SU-DHL-6 (cell line): Measurements from ENCODE around the gene JPH3.

Experiments used
- H2AFZ ChIP-seq: fragments of 200-600 bp; sonication (generic); 2 replicates; pipeline ENCODE4 v1.6.1; 2014; ENCODE audit warnings: low read depth, mild to moderate bottlenecking, moderate library complexity, mixed read lengths, antibody characterized with exemption, low read length; ENCODE audit not compliant: severe bottlenecking
- H3F3A ChIP-seq: fragments of 200-600 bp; shearing (Covaris generic); 2 replicates; pipeline ENCODE4 v1.6.0; 2016; ENCODE audit warnings: antibody characterized with exemption, mild to moderate bottlenecking; ENCODE audit not compliant: insufficient read depth
- H3K27ac ChIP-seq: fragments of 200-600 bp; sonication (generic); 2 replicates; pipeline ENCODE4 v1.5.1; 2016; ENCODE audit warnings: low read depth, mild to moderate bottlenecking, low read length, moderate library complexity, mixed read lengths
- H3K27me3 ChIP-seq: fragments of 200-600 bp; sonication (generic), shearing (Covaris generic); 2 replicates; pipeline ENCODE4 v1.6.0; 2014; ENCODE audit warnings: mild to moderate bottlenecking, low read length
- H3K36me3 ChIP-seq: fragments of 200-600 bp; sonication (generic); 2 replicates; pipeline ENCODE4 v1.6.1; 2014; ENCODE audit warnings: mild to moderate bottlenecking, low read length, mixed read lengths
- H3K4me2 ChIP-seq: fragments of 300-600, 200-600 bp; shearing (Covaris generic), sonication (generic); 2 replicates; pipeline ENCODE4 v1.6.0; 2014; ENCODE audit warnings: low read length, low read depth, mild to moderate bottlenecking; ENCODE audit not compliant: poor library complexity, severe bottlenecking
- H3K4me3 ChIP-seq: fragments of 200-600 bp; sonication (generic); 2 replicates; pipeline ENCODE4 v1.5.1; 2014; ENCODE audit warnings: antibody characterized with exemption, low read length, mild to moderate bottlenecking, mixed read lengths; ENCODE audit not compliant: insufficient read depth, poor library complexity, severe bottlenecking
- H3K79me2 ChIP-seq: fragments of 200-600 bp; sonication (generic); 2 replicates; pipeline ENCODE4 v1.6.1; 2014; ENCODE audit warnings: mild to moderate bottlenecking, low read length, moderate library complexity; ENCODE audit not compliant: insufficient read depth
- H3K9ac ChIP-seq: fragments of 200-600 bp; sonication (generic); 2 replicates; pipeline ENCODE4 v1.7.0; 2014; ENCODE audit warnings: mild to moderate bottlenecking, low read length
- H3K9me2 ChIP-seq: fragments of 200-600 bp; sonication (generic); replicated peaks from 2 replicates; pipeline ENCODE4 v1.6.1; 2014; ENCODE audit warnings: low read length; ENCODE audit not compliant: insufficient read depth
- H3K9me3 ChIP-seq: fragments of 200-600 bp; sonication (generic); 2 replicates; pipeline ENCODE4 v1.6.1; 2014; ENCODE audit warnings: low read length, mixed read lengths; ENCODE audit not compliant: insufficient read depth
- H4K20me1 ChIP-seq: fragments of 200-600 bp; sonication (generic); 2 replicates; pipeline ENCODE4 v1.6.1; 2014; ENCODE audit warnings: low read depth, mild to moderate bottlenecking, antibody characterized with exemption, low read length, moderate library complexity, mixed read lengths
- CTCF ChIP-seq: fragments of 200-600 bp; sonication (generic); IDR thresholded peaks from one replicate; pipeline ENCODE4 v1.5.1; 2017; ENCODE audit warnings: antibody characterized with exemption, mild to moderate bottlenecking, low read length, moderate library complexity; ENCODE audit not compliant: insufficient read depth, poor library complexity, severe bottlenecking
- EZH2phosphoT487 ChIP-seq: fragments of 200-600 bp; sonication (generic), shearing (Covaris generic); conservative IDR thresholded peaks from 2 replicates; pipeline ENCODE4 v1.6.1; 2018; ENCODE audit warnings: mild to moderate bottlenecking, antibody characterized with exemption, low read length, moderate library complexity, mixed read lengths

The JPH3 gene

GRCh38 chr16:87579691-87580090, 22.6 kb upstream of the JPH3 start:
- no peaks in the 10 kb centered on the region for H4K20me1 ChIP-seq
- H2AFZ ChIP-seq = no peak overlapping the region
- no peak overlapping the region for H3K4me3 ChIP-seq
- H3K9me2 ChIP-seq = no peaks in the 10 kb centered on the region
- H3K9ac ChIP-seq = no peak overlapping the region
- no peaks in the 10 kb centered on the region for H3K36me3 ChIP-seq
- no peak for TF ChIP-seq EZH2phosphoT487
- no peak for TF ChIP-seq CTCF
- no peaks in the 10 kb centered on the region for H3F3A ChIP-seq
- no peaks in the 10 kb centered on the region for H3K9me3 ChIP-seq
- no peaks in the 10 kb centered on the region for H3K27me3 ChIP-seq
- no peaks in the 10 kb centered on the region for H3K79me2 ChIP-seq
- no peak overlapping the region for H3K27ac ChIP-seq
- H3K4me2 ChIP-seq = no peak overlapping the region

GRCh38 chr16:87580855-87581261, 21.4 kb upstream of the JPH3 start:
- Histone ChIP-seq H3K27ac (no peak overlapping the region), H2AFZ (no peak overlapping the region), H3K9me3 (no peaks in the 10 kb centered on the region), H4K20me1 (no peaks in the 10 kb centered on the region), H3K36me3 (no peaks in the 10 kb centered on the region), H3K79me2 (no peaks in the 10 kb centered on the region), H3K9ac (no peak overlapping the region), H3K4me3 (no peak overlapping the region), H3K9me2 (no peaks in the 10 kb centered on the region), H3F3A (no peaks in the 10 kb centered on the region), H3K27me3 (no peaks in the 10 kb centered on the region), H3K4me2 (no peak overlapping the region)
- TF ChIP-seq CTCF (no peak), EZH2phosphoT487 (no peak)

GRCh38 chr16:87581857-87582215, 20.5 kb upstream of the JPH3 start:
- Histone ChIP-seq H3K9ac (no peak overlapping the region), H3K27me3 (no peaks in the 10 kb centered on the region), H2AFZ (no peak overlapping the region), H3K36me3 (no peaks in the 10 kb centered on the region), H3K79me2 (no peaks in the 10 kb centered on the region), H3F3A (no peaks in the 10 kb centered on the region), H3K4me2 (no peak overlapping the region), H3K4me3 (no peak overlapping the region), H3K9me2 (no peaks in the 10 kb centered on the region), H3K9me3 (no peaks in the 10 kb centered on the region), H4K20me1 (no peaks in the 10 kb centered on the region), H3K27ac (no peak overlapping the region)
- TF ChIP-seq CTCF (no peak), EZH2phosphoT487 (no peak)
